ENCODE results near the gene F8. TPM values are rescaled to one million over a fixed set of nuclear protein-coding genes. Genes with fewer than 3 reads are reported as not detected.

The F8 gene
- total RNA-seq, 3 donors from 2014 or later (not counting 1 experiment from before 2014, with no cell fraction given): 1.4 to 4.6 (median 2.8) TPM

DNA sequence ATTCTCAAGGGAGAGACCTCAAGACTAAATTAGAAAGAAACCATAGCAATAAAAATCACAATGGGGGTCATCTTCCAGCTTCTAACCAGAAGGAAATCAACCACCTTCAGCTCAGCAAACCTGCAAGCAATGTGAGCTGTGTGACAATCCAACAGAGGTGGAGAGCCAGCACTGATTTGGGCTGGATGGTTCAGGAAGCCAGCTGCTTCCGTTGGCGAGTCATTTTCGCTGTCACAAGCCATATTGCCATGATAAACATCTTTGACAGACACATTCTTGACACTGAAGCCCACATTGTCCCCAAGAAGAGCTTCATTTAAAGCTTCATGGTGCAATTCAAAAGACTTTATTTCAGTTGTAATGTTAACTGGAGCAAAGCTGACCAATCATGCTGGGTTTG lies 113.7 kb downstream of the F8 start:
- H3K4me3 Mint-ChIP-seq: no peak overlapping the region
- Histone ChIP-seq H3K27me3 (ENCODE audit: control insufficient read depth, insufficient read depth, low read length) (no peaks in the 10 kb centered on the region), H3K36me3 (ENCODE audit: control insufficient read depth, insufficient read depth, low read length) (no peaks in the 10 kb centered on the region), H3K9me3 (ENCODE audit: control insufficient read depth, insufficient read depth, low read length) (no peaks in the 10 kb centered on the region), H3K27ac (ENCODE audit: low read length) (no peak overlapping the region), H3K4me1 (ENCODE audit: control insufficient read depth, insufficient read depth, low read length) (no peaks in the 10 kb centered on the region), H3K4me3 (ENCODE audit: low read length) (no peak overlapping the region)
- no peaks in the 10 kb centered on the region for H3K36me3 Mint-ChIP-seq
- H3K9me3 Mint-ChIP-seq: no peaks in the 10 kb centered on the region
- no peak for DNase-seq
- intact Hi-C loops (cut with micrococcal nuclease): no loop called here
- ATAC-seq: no peak
- 62% methylated on average over 3 of the region's 3 CpGs for WGBS (ENCODE audit: insufficient coverage)
- TF ChIP-seq, protein P1, sequence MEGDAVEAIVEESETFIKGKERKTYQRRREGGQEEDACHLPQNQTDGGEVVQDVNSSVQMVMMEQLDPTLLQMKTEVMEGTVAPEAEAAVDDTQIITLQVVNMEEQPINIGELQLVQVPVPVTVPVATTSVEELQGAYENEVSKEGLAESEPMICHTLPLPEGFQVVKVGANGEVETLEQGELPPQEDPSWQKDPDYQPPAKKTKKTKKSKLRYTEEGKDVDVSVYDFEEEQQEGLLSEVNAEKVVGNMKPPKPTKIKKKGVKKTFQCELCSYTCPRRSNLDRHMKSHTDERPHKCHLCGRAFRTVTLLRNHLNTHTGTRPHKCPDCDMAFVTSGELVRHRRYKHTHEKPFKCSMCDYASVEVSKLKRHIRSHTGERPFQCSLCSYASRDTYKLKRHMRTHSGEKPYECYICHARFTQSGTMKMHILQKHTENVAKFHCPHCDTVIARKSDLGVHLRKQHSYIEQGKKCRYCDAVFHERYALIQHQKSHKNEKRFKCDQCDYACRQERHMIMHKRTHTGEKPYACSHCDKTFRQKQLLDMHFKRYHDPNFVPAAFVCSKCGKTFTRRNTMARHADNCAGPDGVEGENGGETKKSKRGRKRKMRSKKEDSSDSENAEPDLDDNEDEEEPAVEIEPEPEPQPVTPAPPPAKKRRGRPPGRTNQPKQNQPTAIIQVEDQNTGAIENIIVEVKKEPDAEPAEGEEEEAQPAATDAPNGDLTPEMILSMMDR (IDR thresholded peaks at IDR 0.05): no peak
- H3K4me1 Mint-ChIP-seq: no peaks in the 10 kb centered on the region
- no peak overlapping the region for H3K27ac Mint-ChIP-seq
- peaks cover 0 to 19% of the 10 kb centered on the region in 2 donors for H3K27me3 Mint-ChIP-seq (ENCODE audit: low read depth in 2 of 2)

DNA sequence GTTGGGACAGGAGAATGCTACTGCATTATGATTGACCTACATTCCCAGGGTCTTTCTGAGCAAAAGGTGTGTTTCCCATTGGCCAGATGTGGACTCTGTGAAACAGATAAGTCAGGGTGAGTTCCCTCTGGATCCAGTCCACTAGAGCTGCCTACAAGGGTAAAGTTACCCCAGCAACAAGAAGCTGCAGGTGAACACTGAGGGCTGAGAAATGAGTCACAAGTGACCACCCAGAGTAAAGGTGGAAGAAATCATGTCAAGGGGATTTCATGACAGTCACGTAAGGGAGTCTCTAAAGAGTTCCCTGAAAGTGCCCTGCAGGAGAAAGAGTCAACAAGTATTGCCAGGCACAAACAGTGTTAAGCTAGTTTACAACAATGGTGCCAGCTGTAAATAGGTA lies 120.1 kb downstream of the F8 start:
- WGBS (ENCODE audit: insufficient coverage): 89% methylated on average over 1 of the region's 1 CpG
- ATAC-seq (no peak), DNase-seq (no peak)
- no peaks in the 10 kb centered on the region for H3K4me1 Mint-ChIP-seq
- Histone ChIP-seq H3K27me3 (ENCODE audit: control insufficient read depth, insufficient read depth, low read length) (no peaks in the 10 kb centered on the region), H3K9me3 (ENCODE audit: control insufficient read depth, insufficient read depth, low read length) (no peaks in the 10 kb centered on the region), H3K4me3 (ENCODE audit: low read length) (no peak overlapping the region), H3K27ac (ENCODE audit: low read length) (no peak overlapping the region), H3K36me3 (ENCODE audit: control insufficient read depth, insufficient read depth, low read length) (no peaks in the 10 kb centered on the region), H3K4me1 (ENCODE audit: control insufficient read depth, insufficient read depth, low read length) (no peaks in the 10 kb centered on the region)
- H3K9me3 Mint-ChIP-seq: no peaks in the 10 kb centered on the region
- H3K4me3 Mint-ChIP-seq: no peak overlapping the region
- H3K27ac Mint-ChIP-seq: no peak overlapping the region
- TF ChIP-seq, protein P1 (IDR thresholded peaks at IDR 0.05): no peak
- intact Hi-C loops (cut with micrococcal nuclease): no loop called here
- H3K27me3 Mint-ChIP-seq (ENCODE audit: low read depth in 2 of 2): peaks cover 10 to 36% of the 10 kb centered on the region in 2 donors
- H3K36me3 Mint-ChIP-seq: no peaks in the 10 kb centered on the region

DNA sequence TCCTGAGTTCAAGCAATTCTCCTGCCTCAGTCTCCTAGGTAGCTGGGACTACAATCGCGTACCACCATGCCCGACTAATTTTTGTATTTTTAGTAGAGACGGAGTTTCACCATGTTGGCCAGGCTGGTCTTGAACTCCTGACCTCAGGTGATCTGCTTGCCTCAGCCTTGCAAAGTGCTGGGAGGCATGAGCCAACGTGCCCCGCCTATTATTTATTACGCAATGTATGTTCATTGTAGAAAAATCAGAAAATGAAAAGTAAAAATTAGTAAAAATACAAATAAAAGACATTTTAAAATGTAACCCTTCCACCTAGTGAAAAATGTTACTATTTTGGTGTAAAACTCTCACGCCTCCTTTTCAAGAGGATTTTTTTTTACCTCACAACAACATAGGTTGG lies 122.2 kb downstream of the F8 start:
- H3K4me3 Mint-ChIP-seq: no peak overlapping the region
- H3K27me3 Mint-ChIP-seq (ENCODE audit: low read depth in 2 of 2): peaks cover 10 to 27% of the 10 kb centered on the region in 2 donors
- no peaks in the 10 kb centered on the region for H3K27me3 ChIP-seq (ENCODE audit: control insufficient read depth, insufficient read depth, low read length)
- H3K9me3 ChIP-seq (ENCODE audit: control insufficient read depth, insufficient read depth, low read length): no peaks in the 10 kb centered on the region
- ATAC-seq (no peak), DNase-seq (no peak)
- no peaks in the 10 kb centered on the region for H3K9me3 Mint-ChIP-seq
- intact Hi-C loops (cut with micrococcal nuclease): no loop called here
- H3K27ac ChIP-seq (ENCODE audit: low read length): no peak overlapping the region
- no peaks in the 10 kb centered on the region for H3K36me3 ChIP-seq (ENCODE audit: control insufficient read depth, insufficient read depth, low read length)
- H3K4me1 Mint-ChIP-seq: peaks cover 0 to 6% of the 10 kb centered on the region in 2 donors
- H3K4me3 ChIP-seq (ENCODE audit: low read length): no peak overlapping the region
- H3K27ac Mint-ChIP-seq: no peak overlapping the region
- WGBS (ENCODE audit: insufficient coverage): 94% methylated on average over 6 of the region's 8 CpGs
- H3K4me1 ChIP-seq (ENCODE audit: control insufficient read depth, insufficient read depth, low read length): no peaks in the 10 kb centered on the region
- no peaks in the 10 kb centered on the region for H3K36me3 Mint-ChIP-seq
- TF ChIP-seq, protein P1 (IDR thresholded peaks at IDR 0.05): no peak

DNA sequence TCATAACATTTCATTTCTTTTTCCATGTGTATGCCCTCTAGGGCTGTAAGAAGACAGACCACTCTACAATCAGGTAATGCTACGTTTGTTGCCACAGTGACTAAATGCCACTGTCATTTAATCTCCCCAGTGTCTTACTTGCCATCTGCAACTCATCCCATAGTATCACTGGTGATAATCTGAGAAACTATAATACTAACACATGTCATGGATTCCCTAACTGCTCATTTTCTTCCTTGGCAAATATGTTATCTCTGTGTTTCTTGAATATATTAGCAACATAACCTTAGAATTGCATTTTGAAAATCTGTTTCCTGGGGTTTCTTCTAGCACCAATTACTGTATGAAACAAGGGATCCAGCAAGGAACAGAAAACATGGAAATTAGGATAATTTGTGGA lies 130.2 kb downstream of the F8 start:
- WGBS (ENCODE audit: insufficient coverage): 100% methylated on average over 1 of the region's 1 CpG
- no peaks in the 10 kb centered on the region for H3K9me3 ChIP-seq (ENCODE audit: control insufficient read depth, insufficient read depth, low read length)
- Mint-ChIP-seq H3K27me3 (ENCODE audit: low read depth in 2 of 2) (no peaks in the 10 kb centered on the region), H3K9me3 (no peaks in the 10 kb centered on the region), H3K4me3 (no peak overlapping the region), H3K4me1 (peaks cover 8 to 18% of the 10 kb centered on the region in 2 donors), H3K36me3 (no peaks in the 10 kb centered on the region), H3K27ac (no peak overlapping the region)
- TF ChIP-seq, protein P1 (IDR thresholded peaks at IDR 0.05): no peak
- H3K27ac ChIP-seq (ENCODE audit: low read length): no peak overlapping the region
- no peaks in the 10 kb centered on the region for H3K27me3 ChIP-seq (ENCODE audit: control insufficient read depth, insufficient read depth, low read length)
- H3K36me3 ChIP-seq (ENCODE audit: control insufficient read depth, insufficient read depth, low read length): no peaks in the 10 kb centered on the region
- H3K4me3 ChIP-seq (ENCODE audit: low read length): no peak overlapping the region
- no peaks in the 10 kb centered on the region for H3K4me1 ChIP-seq (ENCODE audit: control insufficient read depth, insufficient read depth, low read length)
- intact Hi-C loops (cut with micrococcal nuclease): no loop called here
- DNase-seq: no peak
- no peak for ATAC-seq
